Measurements from ENCODE around the gene CLIP2.

Gene CLIP2

DNA sequence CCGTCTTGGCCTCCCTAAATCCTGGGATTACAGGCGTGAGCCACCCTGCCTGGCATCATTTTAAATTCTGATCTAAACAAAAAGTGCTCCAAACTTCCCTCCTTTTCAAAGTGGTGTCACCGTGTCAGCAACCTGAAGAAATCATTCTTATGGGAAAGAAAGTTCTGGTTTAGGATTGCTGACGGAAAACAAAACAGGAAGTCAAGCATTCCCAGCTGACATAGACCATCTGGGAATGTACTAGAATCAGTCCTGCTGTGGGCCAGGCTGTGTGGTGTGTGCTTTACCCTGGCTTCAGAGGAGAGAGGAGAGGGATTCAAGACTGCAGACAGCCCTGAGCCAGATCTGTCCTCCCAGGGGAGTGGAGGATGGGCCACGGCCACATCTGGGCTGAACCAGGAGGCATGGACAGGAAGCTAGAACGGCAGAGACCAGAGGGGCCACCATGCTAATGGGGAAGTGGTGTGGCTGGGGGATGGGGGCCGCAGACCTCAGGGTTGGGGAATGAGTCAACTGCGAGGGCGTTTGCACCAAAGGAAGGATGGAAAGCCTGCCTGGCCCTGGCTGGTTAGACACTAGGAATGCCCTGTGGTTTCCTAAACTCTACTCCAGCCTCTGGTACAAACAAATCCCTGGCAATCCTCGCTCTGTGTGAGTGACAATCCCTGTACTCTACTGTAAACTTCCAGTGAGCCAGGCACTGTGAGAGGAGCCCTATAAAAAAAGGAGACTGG lies 16.7 kb upstream of the CLIP2 start:
- DNase-seq: peak; percentile 85

DNA sequence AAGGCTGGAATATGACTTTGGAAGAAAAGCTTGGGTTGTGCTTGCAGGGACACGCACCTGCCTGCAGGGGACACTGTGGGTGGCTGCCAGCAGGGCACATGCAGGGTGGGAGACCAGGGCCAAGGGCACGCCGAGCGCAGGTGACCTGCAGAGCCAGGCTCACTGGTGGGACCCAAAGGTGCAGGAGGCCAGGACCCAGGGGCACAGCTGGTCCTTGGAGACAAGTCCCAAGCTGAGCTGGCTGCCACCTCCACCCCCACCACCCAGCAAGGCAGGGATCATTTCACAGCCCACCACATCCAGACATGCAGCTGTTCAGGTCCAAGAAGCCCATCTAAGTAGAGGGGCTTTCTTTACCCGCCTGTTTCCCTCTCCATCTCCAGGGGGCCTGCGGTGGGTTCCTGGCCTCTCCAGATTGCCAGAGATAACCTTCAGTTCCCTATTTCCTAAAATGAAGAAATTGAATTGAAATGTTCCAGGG lies 13.8 kb upstream of the CLIP2 start:
- DNase-seq: peak; percentile 56

DNA sequence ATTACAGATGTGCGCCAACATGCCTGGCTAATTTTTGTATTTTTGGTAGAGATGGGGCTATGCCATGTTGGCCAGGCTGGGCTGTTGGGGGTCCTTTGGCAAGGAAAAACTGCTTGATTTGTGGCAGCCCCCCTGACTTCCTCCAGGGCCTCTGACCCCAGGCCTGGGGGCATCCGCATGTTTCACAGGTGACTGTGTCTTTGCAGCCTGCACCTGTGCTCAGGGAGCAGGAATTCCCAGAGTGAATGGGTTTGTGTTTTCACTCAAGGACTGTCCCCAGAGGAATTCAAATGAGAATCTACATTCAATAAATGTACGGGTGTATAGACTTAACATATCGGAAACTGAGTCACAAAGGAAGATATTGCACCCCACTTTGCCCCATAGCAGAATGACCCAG lies 11.6 kb upstream of the CLIP2 start:
- DNase-seq: no peak

DNA sequence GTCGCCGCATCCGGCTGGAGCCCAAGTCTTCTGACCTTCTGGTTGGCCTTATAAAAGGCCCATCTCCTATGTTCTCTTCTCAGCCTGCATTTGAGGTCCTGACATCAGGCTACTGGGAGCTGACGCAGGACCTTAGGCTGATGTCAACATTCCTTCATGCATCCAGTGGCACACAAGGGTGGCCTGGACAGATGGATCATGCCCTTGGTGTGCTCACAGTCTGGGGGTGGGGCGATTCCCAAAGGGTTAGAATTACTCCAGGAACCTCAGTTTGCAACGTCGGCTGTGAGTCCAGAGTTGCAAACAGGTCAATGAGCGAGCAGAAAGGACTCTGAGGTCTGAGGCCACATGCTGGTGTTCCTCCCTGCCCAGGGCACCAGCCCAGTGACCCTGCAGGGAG lies 8.2 kb upstream of the CLIP2 start:
- DNase-seq: no peak

DNA sequence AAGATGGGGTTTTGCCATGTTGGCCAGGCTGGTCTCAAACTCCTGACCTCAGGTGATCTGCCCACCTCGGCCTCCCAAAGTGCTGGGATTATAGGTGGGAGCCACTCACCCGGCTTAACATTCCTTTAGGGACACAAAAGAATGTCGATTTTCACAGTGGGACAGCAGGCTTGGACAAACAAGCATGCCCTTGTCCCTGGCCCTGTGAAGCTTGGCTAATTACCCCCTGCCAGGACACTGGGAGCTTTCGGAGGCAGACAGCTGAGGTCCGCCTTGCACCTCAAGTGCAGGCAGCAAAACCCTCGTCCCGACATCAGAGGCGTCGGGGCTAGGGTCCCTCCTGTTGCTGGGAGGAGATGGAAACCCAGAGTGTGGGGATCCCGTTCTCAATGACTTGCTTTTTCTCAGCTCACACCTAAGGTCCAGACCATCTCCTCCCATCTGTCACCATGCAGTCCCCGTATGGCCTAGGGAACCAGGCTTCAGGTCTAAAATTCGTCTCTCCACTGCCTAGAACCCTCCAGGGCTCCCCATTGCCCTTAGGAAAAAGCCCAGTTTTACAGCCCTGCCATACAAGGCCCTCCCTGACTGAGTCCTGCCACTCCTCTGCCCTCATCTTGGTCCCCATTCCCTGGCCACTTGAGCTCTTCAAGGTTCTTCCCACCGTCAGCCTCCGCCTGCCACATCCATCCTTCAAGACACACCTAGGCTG lies 6.3 kb upstream of the CLIP2 start:
- no peak for DNase-seq

DNA sequence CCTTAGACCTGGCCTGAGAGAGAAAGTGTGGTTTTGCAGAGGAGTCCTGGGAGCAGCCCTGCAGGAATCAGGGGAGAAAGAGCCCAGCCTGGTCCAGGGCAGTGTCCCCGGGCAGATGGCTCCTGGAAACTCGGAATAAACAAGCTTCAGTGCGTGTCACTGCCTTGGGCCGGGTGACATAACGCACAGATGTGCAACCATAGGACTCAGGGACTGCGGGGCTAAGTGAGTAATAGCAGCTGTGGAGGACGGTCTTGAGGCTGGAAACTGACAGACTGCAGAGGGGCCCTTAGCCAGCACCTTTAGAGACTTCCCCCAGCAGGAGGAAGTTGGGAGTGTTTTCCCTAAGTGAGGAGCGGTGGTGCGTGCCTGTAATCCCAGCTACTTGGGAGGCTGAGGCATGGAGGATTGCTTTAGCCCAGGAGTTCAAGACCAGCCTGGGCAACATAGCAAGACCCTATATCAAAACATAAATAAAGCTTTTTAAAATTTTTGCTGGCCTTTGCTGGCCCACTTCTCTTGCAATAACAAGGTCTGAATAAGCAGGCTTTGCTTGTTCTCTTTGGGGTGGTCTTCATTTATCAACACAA lies 5.3 kb upstream of the CLIP2 start:
- no peak for DNase-seq

DNA sequence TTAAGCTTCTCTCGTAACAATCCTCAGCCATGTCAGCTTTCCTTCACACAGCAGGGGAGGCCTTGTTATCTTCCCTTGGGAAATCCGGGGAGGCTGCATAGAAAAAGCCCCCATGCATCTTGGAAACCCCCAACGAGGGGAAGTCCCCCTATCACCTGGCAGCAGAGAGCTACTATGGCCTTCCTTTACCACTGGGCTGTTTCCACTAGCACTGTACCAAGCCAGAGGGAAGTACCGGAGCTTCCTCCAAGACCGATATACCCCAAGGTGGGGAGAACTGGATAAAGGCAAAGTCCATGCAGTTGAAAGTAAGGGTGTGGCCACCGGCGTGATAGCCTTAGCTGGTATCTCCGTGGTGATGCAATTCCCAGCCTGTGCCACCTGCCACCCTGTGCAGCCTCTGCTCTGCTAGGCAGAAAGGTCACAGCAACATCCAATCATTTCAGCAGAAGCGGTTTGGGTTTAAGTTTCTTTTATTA lies 4.4 kb upstream of the CLIP2 start:
- peak; percentile 76 for DNase-seq

DNA sequence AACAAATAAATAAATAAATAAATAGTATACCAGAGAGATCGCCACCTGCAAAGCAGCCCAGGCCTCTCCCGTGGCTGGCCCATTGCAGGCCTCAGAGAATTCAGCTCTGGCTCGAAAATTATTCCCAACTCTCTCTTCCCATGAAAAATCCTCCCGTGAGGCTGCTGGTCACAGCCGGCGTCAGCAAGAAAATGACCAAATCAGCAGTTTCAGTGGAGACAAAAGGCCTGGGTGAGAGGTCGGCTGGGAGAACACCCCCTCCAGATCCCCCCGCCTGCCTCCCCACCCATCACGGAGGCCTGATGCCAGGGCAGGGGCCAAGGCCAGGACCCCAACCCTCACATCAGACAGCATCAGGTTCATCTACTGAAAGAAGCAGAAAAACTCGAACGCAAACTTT lies 3.1 kb upstream of the CLIP2 start:
- no peak for DNase-seq

DNA sequence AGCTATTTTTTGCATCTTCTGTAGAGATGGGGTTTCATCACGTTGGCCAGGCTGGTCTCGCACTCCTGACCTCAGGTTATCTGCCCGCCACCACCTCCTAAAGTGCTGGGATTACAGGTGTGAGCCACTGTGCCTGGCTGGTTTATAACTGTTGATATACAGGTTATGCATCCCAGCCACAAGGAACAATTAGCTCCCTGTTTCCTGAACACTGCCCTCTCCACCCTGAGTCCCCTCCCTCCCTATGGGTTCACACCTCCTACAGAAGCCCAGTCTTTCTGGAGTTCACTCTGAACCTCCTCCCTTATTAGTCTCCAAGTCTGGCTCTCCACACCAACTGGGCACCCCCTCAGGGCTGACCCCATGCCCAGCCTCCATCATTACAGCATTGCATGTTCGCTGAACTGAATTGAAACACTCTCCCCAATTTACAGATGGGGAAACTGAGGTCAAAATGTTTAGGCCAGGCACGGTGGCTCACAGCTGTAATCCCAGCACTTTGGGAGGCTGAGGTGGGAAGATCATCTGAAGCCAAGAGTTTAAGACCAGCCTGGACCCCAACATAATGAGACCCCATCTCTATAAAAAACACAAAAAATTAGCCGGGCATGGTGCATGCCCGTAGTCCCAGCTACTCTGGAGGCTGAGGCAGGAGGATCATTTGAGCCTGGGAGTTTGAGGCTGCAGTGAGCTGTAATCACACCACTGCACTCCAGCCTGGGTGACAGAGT lies 1.7 kb upstream of the CLIP2 start:
- DNase-seq: peak; percentile 20

DNA sequence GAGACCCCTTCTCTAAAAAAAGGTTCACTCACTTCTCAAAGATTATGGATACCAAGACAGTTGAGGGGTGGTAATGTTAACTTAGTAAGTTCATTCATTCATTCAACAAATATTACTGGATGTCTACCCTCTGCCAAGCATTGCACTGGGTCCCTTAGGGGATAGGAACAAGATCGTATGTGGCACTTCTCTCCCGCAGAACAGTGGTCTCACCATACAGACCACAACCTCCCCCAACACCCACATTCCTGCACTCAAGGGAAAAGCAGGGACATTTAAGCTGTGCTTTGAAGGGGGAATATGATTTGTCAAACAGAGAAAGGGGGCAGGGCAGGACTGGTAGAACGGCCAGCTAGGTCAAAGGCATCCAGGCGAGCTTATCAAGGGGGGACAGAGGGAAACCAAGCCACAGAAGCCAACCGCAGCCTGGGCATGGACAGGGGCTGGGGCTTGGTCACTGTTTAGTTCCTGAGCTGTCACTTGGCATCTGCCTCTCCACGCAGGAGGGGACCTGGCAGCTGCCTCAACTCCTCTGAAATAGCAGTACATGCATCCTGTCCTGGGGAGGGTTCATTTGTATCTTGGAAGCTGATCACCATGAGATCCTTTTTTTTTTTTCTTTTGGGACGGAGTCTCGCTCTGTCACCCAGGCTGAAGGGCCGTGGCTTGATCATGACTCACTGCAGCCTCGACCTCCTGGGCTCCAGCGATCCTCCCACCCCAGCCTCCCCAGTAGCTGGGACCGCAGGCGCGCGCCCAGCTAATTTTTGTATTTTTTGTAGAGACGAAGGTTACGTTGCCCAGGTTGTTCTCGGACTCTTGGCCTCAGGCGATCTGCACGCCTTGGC lies 949 bp upstream of the CLIP2 start:
- DNase-seq: peak; percentile 98

DNA sequence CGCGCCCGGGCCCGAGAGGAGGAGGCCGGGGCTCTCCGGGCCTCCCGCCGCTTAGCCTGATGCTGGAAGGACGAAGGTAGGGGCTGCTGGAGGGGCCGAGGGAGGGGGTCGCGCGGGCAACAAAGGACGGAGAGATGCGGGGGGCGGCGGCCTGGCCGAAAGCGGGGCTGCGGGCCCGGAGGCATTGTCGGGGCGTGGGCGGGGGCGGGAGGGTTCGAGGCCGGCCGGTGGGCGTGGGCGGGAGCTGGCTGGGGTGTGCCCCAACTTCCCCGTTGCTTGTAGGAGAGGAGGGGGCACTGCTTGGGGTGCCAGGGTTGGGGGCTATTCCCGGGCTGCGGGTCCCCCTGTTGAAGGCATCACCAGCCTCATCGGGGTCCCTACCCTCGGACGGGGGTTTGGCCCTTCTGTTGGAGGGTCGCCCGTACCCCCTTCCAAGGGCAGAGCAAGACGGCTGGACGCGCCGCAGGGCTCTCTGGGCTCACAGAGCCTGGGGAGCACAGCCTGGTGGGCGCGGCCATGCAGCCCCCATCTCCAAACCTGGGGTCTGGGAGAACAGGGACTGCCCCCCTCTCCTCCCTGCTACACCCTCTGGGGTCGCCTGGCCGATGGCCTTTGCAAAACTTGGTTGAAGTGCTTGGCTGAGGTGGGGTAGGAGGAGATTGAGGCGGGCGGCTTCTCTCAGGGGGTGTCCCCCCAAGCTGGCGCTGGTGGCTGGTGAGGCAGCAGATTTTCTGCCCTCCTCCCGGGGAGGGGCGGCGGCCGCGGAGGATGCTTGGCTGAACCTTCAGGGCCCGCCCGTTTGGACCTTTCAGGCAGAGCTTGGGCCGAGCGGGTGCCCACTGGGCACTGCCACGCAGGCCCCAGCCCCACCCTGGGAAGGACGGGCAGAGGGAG lies 699 bp downstream of the CLIP2 start:
- DNase-seq: peak; percentile 69

DNA sequence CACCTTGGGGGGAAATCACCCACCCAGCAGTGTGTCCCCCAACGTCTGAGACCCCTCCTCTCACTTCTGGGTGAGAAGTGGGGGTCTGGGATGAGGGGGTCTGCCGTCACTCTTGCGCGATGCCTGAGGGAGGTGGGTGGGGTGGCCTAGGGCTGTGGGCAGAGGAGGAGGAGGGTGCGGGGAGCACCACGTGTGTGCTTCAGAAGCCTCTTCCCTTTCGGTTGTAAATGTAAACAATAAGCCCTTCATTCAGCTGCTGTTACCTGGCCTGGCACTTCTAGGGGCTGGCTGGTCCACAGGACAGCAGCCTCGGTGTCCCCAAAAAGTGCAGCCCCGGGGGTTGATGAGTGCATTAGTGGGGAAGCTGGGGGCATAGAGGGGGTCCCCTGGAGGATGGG lies 1.3 kb downstream of the CLIP2 start:
- peak; percentile 31 for DNase-seq

DNA sequence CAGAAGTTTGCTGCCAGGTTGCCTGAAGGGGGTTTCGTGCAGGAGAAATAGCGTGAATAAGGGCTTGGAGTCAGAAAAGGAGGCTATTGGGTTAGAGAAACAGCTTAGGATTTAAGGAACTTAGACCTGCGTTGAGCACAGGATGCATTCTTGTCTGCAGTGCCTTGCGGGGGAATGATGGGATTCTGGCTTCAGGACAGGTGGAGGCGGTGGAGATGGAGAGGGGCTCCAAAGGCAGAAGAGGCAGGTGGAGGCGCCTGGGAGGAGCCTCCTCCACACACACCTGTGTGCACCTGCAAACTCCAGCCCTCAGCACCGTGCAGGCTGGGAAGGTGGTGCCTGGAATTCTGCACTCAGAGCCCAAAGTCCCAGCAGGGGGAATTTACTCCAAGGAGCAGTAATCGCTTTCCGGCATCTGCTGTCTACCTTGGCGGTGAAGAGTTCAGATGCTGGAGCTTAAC lies 1.8 kb downstream of the CLIP2 start:
- DNase-seq: no peak

DNA sequence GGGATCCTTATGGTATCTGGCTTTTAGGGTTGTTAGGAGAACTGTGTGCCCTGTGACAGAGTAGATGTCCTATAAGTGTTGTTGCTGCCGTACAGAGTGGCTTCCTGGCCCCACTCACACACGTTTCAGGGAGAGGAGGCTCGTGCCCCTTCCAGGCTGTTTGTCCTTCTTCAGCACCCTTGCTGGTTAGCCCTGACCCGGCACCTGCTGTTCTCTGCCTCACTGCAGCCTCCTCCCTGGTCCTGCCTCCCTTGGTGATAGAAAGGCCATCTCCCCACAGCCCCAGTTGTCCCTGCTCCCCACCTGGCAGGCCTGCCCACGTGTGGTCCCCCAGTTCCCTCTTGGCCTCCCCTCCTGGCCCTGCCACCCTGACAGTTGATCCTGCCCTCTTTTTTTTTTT lies 2.3 kb downstream of the CLIP2 start:
- DNase-seq: no peak

DNA sequence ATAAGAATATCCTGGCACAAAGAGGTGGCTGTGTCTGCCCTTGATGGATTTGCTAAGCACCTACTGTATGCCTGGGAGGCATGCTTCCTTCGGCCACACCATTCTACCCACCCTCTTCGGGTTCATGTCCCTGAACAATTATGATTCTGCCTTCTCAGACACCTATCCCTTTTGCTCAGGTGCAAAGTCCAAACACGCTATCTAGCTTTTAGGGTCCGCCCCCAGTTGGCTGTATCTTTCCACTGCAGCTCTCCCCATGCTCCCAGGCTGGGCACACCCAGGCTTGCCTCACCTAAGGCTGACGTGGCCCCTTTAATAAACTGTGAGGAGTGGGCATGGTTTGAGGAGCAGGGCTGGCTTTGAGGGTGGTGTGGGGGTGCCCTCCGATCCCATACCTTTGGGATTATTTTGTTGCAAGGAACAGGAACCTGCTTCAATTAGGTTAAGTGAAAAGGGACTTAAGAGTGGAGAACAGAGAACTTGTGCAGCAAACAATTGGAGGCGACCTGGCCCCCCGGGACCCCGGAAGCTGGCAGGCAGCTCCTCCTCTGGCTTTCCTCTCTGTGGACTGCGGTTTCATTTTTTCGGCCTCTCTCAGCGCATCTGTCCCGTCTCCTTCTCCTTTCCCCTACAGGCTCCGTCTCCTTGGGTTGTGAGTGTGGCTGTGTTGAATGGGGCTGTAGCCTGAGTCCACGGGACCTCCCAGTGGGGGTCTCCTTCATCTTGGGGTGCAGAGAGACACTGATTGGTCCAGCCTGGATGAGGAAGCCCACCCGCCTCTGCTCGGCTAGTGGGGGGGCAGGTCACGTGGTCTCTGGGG lies 3.8 kb downstream of the CLIP2 start:
- peak; percentile 56 for DNase-seq

DNA sequence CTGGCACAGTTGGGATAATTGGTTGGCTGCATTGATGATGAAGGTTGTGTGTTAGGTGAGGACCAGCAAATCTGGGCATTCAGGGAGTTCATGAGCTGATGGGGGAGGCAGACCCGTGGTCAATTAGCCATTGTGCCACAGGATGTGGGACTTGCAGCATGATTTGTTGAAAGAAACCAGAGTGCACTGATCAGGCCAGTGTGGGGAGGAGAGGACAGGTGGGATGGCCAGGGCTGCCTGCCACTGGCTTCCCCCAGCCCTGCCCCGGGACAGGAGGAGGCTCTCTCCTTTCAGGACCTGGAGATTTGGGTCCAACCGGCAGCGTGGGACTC lies 4.3 kb downstream of the CLIP2 start:
- DNase-seq: no peak

DNA sequence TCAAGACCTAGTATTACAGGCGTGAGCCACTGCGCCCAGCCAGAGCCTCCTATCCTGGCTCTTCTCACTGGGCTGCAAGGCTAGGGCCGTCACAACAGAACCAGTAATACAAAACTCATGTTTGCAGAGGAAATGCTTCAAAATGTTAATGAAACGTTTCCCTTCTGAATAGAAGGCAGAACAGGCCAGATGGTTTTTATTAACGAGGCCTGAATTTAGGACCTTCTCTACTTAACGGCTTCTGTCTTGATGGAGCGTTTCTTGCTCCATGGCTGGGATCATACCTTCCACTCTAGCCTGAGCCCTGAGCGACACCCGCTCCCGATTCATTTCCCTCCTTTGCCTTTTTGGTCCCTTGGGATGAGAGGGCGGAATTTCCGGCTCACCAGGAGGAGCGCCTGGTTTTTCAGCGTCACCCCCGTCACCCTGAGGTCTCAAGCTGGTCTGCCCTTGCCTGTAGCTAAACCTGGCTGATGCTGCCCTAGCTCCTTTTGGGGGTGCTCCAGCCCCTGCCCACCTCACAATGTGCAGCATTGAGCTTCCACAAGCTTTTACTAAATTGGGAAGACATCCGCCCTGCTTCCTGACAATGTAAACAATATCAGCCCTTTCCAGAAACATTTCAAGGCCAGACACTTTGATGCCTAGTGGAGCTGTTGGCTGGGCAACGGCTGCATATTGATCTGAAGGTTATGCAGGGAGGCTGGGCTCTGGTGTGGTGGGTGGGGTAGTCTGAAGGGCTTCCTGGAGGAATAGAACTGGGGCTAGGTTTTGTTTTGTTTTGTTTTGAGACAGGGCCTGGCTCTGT lies 5.2 kb downstream of the CLIP2 start:
- no peak for DNase-seq

DNA sequence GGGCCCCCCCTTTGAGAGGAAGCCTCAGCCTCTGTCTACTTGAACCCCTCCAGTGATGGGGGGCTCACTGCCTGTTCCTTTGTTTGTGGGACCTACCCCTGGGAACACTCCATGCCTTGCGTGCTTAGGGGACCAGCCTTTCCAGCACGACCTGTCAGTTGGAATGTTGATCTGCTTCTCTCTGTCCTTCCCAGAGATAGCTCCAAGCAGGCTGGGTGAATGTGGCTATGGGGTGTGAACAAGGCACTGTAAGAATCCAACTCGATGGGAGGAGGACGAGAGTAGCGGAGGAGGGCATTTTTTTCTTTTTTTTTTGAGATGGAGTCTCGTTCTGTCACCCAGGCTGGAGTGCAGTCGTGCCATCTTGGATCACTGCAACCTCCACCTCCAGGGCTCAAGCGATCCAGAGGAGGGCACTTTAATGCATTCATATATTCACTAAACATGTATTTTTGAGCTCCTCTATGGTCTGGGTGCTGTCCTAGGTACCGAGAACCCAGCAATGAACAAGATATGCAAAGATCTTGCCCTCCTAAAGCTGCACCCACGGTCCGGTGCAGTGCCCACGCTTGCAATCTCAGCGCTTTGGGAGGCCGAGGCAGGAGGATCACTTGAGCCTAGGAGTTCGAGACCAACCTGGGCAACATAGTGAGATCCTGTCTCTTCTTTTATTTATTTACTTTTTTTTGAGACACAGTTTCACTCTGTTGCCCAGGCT lies 8.5 kb downstream of the CLIP2 start:
- peak; percentile 32 for DNase-seq

DNA sequence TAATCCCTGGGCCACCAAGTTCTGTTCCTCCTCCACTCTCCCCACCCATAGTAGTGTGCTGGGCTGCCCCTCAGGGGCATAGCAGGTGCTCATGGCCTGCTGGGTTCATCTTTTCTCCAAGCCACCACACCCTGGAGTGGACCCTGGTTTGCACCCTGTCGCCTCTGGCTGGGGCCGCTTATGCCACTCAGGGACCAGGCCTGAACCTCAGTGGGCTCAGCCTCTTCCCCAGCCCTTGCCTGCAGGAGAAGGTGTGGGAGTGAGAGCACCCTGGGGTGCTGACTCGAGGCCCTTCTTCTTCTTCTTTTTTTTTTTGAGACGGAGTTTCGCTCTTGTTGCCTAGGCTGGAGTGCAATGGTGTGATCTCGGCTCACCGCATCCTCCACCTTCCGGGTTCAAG lies 10.2 kb downstream of the CLIP2 start:
- no peak for DNase-seq
